Heart left ventricle (tissue), 16 donors: ENCODE data around the gene COL20A1. TPM values are rescaled to one million over a fixed set of nuclear protein-coding genes. Genes with fewer than 3 reads are reported as not detected.

ENCODE experiments used
- ATAC-seq, 4 donors: fragments of 200-7000 bp; cut with Tn5 transposase; one replicate each; pipeline ENCODE4 v1.9.1; 2020 to 2022; ENCODE audit warnings: moderate library complexity in 4 of 4, mild to moderate bottlenecking in 3 of 4, moderate number of reproducible peaks in 1 of 4
- DNase-seq, 5 donors: peaks; one replicate each; pipeline ENCODE4 v3.0.0-alpha.2; 2020
- H3K27ac ChIP-seq, 12 donors: fragments of 200-600 bp; sonication (generic) in 4 of 12; one replicate each; pipeline versions ENCODE4 v1.5.0 to v1.8.0; 2016 to 2022; ENCODE audit warnings: mild to moderate bottlenecking in 2 of 12
- H3K27me3 ChIP-seq, 9 donors: fragments of 200-600 bp; sonication (generic) in 2 of 9; one replicate each; pipeline versions ENCODE4 v1.5.1 to v1.8.0; 2016 to 2022; ENCODE audit warnings: mild to moderate bottlenecking in 3 of 9
- H3K36me3 ChIP-seq, 9 donors: fragments of 200-600 bp; sonication (generic) in 2 of 9; one replicate each; pipeline versions ENCODE4 v1.5.0 to v1.8.0; 2018 to 2022; ENCODE audit warnings: mild to moderate bottlenecking in 2 of 9
- H3K4me1 ChIP-seq, 12 donors: fragments of 200-600 bp; sonication (generic) in 4 of 12; one replicate each; pipeline versions ENCODE4 v1.5.0 to v1.8.0; 2016 to 2022; ENCODE audit warnings: mild to moderate bottlenecking in 3 of 12
- H3K4me3 ChIP-seq, 12 donors: fragments of 200-600 bp; sonication (generic) in 4 of 12; one replicate each; pipeline versions ENCODE4 v1.5.0 to v1.8.0; 2017 to 2022; ENCODE audit warnings: mild to moderate bottlenecking in 9 of 12, moderate library complexity in 4 of 12
- H3K9me3 ChIP-seq, 12 donors: fragments of 200-600 bp; sonication (generic) in 4 of 12; one replicate each; pipeline versions ENCODE4 v1.5.0 to v1.8.0; 2016 to 2022; ENCODE audit warnings: mild to moderate bottlenecking in 1 of 12
- POLR2A ChIP-seq, 2 donors: fragments of 450-650 bp; IDR thresholded peaks; one replicate each; pipeline ENCODE4 v1.6.1; 2017; ENCODE audit warnings: antibody characterized with exemption in 2 of 2, mild to moderate bottlenecking in 2 of 2, moderate library complexity in 2 of 2
- WGBS, 4 donors: extraction: QIAGEN DNeasy Blood & Tissue Kit in 2 of 4; methylation state at CpG; one replicate each; pipeline versions ENCODE4 v1.1.5 to v1.1.7; 2013 to 2018; 5-methylcytosine and 5-hydroxymethylcytosine counted together
- intact Hi-C, 10 donors: fragments of 100-400 bp; cut with DNase I; formaldehyde crosslinking; loops; one replicate each; pipeline versions ENCODE4 v1.11.1 to v1.14.2; 2022
- polyA plus RNA-seq, 2 donors: library from polyadenylated mRNA; stranded (reverse); fragments of 200-250 nt; gene quantifications; one replicate each; pipeline ENCODE4 v1.2.3, GENCODE V29; 2013
- total RNA-seq, 9 donors: library from RNA; depleted of rRNA in 2 of 9; stranded (reverse); fragments of >200 nt in 2 of 9; fragmentation: NEBNext Ultra II Directional in 3 of 9; extraction: Animal tissue kit (Norgen Biotek cat#: 25700) in 3 of 9; gene quantifications; one replicate each; pipeline versions ENCODE4 v1.1.0 to v1.2.4, GENCODE V29; 2016 to 2023
- TF ChIP-seq, protein P1 (sequence below), 12 donors: fragments of 200-600 bp; sonication (generic) in 4 of 12; IDR thresholded peaks; one replicate each; pipeline versions ENCODE4 v1.5.0 to v1.8.0; 2018 to 2022; ENCODE audit warnings: antibody characterized with exemption in 12 of 12, mild to moderate bottlenecking in 5 of 12
- donor health status: ischemic (EF 13 %, LVEDD 7.1; RV severe dilation, severe dysfunction).
- donor health status: healthy with polysubstance abuse.
- donor health status: DM: no; HTN: yes; CAD: no.
- donor health status: DM: no; HTN: no; CAD: no.
- donor health status: ischemic (EF 25% LVEDD 6.9; RV normal size, moderate dysfunction).
- donor health status: ischemic (EF 25% LVEDD 5.7; RV mildly dilated, moderate dysfunction).
- donor health status: healthy.
- donor health status: DM: yes; HTN: yes; CAD: no.
- donor health status: ischemic (EF 35%, LVEDD 5.7; RV mildly dilated, moderate dysfunction).
- donor health status: nonischemic (EF 11% LVEDD 7.7; RV severe dilation, severe dysfunction).
- donor health status: DM: yes; HTN: yes; CAD: no.
- donor health status: PGD.
- donor health status: ischemic (EF 29% LVEDD 5.4; RV normal size, mild dysfunction).
- donor health status: nonischemic (EF 23%, LVEDD 6.1; RV moderate dilation, normal function).

Gene COL20A1
- total and polyA plus RNA-seq, 11 donors, result not detected

DNA sequence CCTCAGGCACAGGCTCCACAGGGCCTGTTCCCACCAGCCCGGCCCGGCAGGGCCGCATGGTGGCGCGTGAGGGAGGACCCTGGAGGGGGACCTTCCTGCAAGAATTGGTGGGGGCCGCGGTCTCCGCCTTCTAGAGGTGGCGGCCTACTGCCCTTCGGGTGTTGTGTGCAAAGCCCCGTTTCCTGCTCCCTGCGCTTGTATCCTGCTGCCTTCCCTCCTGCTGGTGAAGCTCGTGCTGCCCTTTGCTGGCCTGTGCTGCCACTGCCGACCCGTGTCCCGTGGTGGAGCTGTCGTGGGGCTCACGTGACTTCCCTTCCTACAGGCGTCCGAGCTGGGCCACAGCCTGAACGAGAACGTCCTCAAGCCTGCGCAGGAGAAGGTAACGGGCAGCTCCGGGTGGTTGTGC, 8.4 kb upstream of the COL20A1 start:
- Histone ChIP-seq H3K27ac (no peak overlapping the region), H3K4me3 (peak overlapping the region in 1 of 12 donors; percentile 12), H3K9me3 (no peaks in the 10 kb centered on the region), H3K27me3 (no peaks in the 10 kb centered on the region), H3K4me1 (peaks cover 0 to under 1% (median 0%) of the 10 kb centered on the region in 12 donors), H3K36me3 (peaks cover 1 to 90% (median 64%) of the 10 kb centered on the region in 9 donors)
- DNase-seq (peak in 1 of 5 donors; percentile 27), ATAC-seq (no peak)
- WGBS, 4 donors, result 73 to 84% (median 79%) methylated on average over 18 to 25 of the region's 25 CpGs
- TF ChIP-seq, protein P1, sequence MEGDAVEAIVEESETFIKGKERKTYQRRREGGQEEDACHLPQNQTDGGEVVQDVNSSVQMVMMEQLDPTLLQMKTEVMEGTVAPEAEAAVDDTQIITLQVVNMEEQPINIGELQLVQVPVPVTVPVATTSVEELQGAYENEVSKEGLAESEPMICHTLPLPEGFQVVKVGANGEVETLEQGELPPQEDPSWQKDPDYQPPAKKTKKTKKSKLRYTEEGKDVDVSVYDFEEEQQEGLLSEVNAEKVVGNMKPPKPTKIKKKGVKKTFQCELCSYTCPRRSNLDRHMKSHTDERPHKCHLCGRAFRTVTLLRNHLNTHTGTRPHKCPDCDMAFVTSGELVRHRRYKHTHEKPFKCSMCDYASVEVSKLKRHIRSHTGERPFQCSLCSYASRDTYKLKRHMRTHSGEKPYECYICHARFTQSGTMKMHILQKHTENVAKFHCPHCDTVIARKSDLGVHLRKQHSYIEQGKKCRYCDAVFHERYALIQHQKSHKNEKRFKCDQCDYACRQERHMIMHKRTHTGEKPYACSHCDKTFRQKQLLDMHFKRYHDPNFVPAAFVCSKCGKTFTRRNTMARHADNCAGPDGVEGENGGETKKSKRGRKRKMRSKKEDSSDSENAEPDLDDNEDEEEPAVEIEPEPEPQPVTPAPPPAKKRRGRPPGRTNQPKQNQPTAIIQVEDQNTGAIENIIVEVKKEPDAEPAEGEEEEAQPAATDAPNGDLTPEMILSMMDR (IDR thresholded peaks at IDR 0.05), result no peak
- TF ChIP-seq POLR2A (IDR thresholded peaks at IDR 0.05), result no peak
- intact Hi-C loops, result no loop called here

DNA sequence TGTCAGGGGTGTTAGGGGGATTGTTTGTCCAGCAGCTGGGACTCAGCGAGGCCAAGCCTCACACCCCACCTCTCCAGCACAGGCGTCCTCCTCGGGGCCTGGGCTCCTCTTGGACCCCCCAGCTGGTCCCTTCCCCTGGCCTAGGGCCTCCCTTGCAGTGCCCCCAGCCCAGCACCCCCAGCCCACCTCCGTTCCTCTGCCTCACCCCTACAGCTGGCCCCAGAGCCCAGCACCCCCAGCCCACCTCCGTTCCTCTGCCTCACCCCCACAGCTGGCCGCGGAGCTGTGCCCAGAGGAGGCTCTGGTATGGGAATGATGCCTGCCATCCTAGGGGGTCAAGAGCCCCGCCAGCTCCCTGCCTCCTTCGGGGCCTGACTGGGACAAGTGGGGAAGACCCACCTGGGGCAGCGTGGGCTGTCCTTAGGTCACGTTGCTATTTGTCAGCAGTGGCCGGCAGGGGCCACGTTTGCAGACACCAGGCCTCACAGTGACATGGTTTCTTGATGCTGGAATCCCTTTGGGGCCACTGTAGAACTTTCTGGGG, 7.9 kb upstream of the COL20A1 start:
- Histone ChIP-seq H3K36me3 (peaks cover 0 to 85% (median 61%) of the 10 kb centered on the region in 9 donors), H3K9me3 (no peaks in the 10 kb centered on the region), H3K4me1 (no peaks in the 10 kb centered on the region), H3K27me3 (no peaks in the 10 kb centered on the region), H3K27ac (no peak overlapping the region), H3K4me3 (no peak overlapping the region)
- WGBS, 4 donors, result 82 to 93% (median 88%) methylated on average over 13 of the region's 13 CpGs
- ATAC-seq (no peak), DNase-seq (peak in 1 of 5 donors; percentile 10)
- TF ChIP-seq, protein P1 (IDR thresholded peaks at IDR 0.05), result no peak
- intact Hi-C loops, result no loop called here

DNA sequence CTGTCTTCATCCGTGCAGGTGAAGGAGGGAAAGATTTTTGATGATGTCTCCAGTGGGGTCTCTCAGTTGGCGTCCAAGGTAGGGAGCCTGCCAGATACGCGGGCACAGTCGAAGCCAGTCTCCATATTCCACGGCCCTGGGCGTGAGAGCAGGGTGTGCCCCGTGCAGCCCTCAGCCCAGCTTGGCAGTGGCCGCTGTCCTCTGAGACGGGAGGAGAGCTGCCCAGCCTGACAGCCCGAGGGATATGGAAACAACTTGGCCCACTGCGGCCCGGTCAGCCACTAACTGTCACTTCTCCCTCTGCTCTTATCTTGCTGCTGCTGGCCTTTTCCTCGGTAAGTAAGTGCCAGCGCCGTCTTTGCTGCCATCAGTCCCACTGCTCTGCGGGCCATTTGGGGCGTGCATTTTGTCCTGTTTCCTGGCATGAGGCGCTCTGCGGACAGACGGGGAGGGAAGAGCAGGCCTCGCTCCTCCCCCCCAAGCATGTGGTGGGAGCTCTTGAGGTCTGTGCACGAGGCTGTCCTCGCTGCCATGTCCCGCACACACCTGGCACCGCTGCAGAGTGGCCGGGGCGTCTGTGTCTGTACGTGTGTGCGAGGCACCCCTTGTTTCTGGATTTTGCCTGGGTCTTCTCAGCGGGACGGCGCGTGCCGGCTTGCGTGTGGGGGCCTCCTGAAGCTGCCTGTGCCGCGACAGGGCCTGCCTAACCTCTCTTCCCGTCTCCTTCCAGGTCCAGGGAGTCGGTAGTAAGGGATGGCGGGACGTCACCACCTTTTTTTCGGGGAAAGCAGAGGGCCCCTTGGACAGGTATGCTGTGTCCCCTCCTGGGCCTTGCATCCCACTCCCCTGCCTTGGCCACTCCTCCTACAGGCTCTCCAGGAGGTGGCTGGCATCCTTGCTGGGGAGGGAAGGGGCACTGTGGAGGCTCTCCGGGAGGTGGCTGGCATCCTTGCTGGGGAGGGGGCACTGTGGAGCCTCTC, 7.1 kb upstream of the COL20A1 start:
- H3K27me3 ChIP-seq, result no peaks in the 10 kb centered on the region
- H3K4me3 ChIP-seq, result no peak overlapping the region
- H3K27ac ChIP-seq, result no peak overlapping the region
- no peaks in the 10 kb centered on the region for H3K9me3 ChIP-seq
- peaks cover 0 to 78% (median 52%) of the 10 kb centered on the region in 9 donors for H3K36me3 ChIP-seq
- WGBS, 4 donors, result 91 to 95% (median 92%) methylated on average over 33 to 44 of the region's 44 CpGs
- peaks cover 0 to 5% (median 0%) of the 10 kb centered on the region in 12 donors for H3K4me1 ChIP-seq
- DNase-seq (peak in 1 of 5 donors; percentile 22), ATAC-seq (no peak)
- intact Hi-C loops, result no loop called here
- TF ChIP-seq, protein P1 (IDR thresholded peaks at IDR 0.05), result no peak
- no peak for TF ChIP-seq POLR2A (IDR thresholded peaks at IDR 0.05)
